Measurements from ENCODE around the gene ATF4.
A peak's percentile ranks its signal among the peaks of the same experiment; 100 is the strongest.
"Not testable (repeated sequence)": the region's sequence is repeated elsewhere in the genome, so short reads cannot be mapped to it uniquely, and the experiment has no call there.

ATF4 gene

GRCh38 chr22:39501644-39502108 lies 18.7 kb upstream of the ATF4 start:
- TF ChIP-seq FOXM1 (IDR thresholded peaks at IDR 0.05; ENCODE audit: borderline replicate concordance): no peak
- ChIA-PET CTCF (interaction anchor here (0.8 to 2.0 kb wide), 6 partner anchors 8 to 499 kb away, joined by 3 to 11 read pairs (median 6); no protein-coding TSS in a partner anchor), POLR2A (interaction anchor here (0.6 to 4.3 kb wide), 18 partner anchors 9 to 543 kb away, joined by 3 to 100 read pairs (median 4); partner anchors contain the start of genes ATF4, RPL3 and TAB1)
- DNase-seq (ENCODE audit: extremely low spot score): no peak

DNA sequence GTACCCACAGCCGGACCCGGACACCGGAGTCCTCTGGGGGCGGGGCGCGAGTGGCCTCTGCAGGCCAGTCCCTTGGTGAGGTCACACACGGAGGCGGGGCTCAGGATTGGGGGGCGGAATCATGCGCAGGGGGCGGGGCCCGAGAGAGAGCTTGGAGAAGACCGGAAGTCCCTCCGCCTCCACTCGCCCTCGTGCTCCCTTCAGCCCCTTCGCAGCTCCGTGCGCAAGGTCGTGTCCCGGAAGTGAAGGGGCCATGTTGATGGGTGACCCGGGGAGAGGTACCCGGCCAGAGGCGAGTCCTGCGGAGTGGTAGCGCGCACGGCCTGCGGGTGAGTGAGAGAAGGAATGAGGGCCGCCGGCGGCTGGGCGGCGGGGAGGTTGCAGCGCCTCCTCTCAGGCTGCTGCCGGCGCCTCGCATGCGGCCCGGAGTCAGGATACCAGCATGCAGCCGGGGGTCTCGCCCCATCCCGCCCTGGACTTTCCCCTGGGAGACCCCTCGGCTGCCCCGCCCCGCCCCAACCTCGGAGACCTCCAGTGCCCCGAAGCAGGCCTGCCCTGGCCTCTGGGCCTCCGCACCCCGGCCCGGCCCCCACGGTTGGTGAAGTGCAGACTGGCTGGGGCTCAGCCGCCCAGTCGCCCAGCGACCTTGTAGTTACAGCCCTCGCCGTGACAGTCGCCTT lies 18.1 kb upstream of the ATF4 start, which contains the start of gene MIEF1:
Gene MIEF1 (plus strand): TSS at position 182 of the 680 bp plus-strand sequence. CDS start 9,005 bp downstream, outside the sequence.
- POLR2A ChIA-PET: interaction anchor here (0.6 to 4.3 kb wide), 19 partner anchors 9 to 542 kb away, joined by 3 to 100 read pairs (median 4); partner anchors contain the start of genes ATF4, CBX7, RPL3 and TAB1
- TF ChIP-seq HDGF (IDR thresholded peaks at IDR 0.05; ENCODE audit: borderline replicate concordance) (0 out of 2 replicates have a peak, but pooled peaks have one; percentile 84), FOXK2 (IDR thresholded peaks at IDR 0.05) (no peak), L3MBTL2 (conservative IDR thresholded peaks at IDR 0.05) (peak; percentile 84), TARDBP (IDR thresholded peaks at IDR 0.05) (no peak), CTBP1 (IDR thresholded peaks at IDR 0.05; ENCODE audit: borderline replicate concordance) (no peak), FOXA1 (IDR thresholded peaks at IDR 0.05) (no peak), NFRKB (IDR thresholded peaks at IDR 0.05) (no peak), SUZ12 (IDR thresholded peaks at IDR 0.05) (no peak), LEF1 (IDR thresholded peaks at IDR 0.05; ENCODE audit: borderline replicate concordance) (no peak), ELF4 (IDR thresholded peaks at IDR 0.05) (peak; percentile 90)
- CTCF ChIA-PET: interaction anchor here (0.6 to 2.0 kb wide), 7 partner anchors 9 to 498 kb away, joined by 3 to 11 read pairs (median 5); no protein-coding TSS in a partner anchor
- DNase-seq (ENCODE audit: extremely low spot score): peak; percentile 99

GRCh38 chr22:39502789-39503409 lies 17.5 kb upstream of the ATF4 start:
- TF ChIP-seq FOXK2 (IDR thresholded peaks at IDR 0.05) (no peak), PKNOX1 (IDR thresholded peaks at IDR 0.05) (no peak), CTBP1 (IDR thresholded peaks at IDR 0.05; ENCODE audit: borderline replicate concordance) (no peak), ELF4 (IDR thresholded peaks at IDR 0.05) (no peak), LEF1 (IDR thresholded peaks at IDR 0.05; ENCODE audit: borderline replicate concordance) (no peak), FOXM1 (IDR thresholded peaks at IDR 0.05; ENCODE audit: borderline replicate concordance) (no peak), FOXA1 (IDR thresholded peaks at IDR 0.05) (no peak), HDGF (IDR thresholded peaks at IDR 0.05; ENCODE audit: borderline replicate concordance) (no peak), ARNT (IDR thresholded peaks at IDR 0.05) (no peak), BHLHE40 (IDR thresholded peaks at IDR 0.05; ENCODE audit: borderline replicate concordance) (no peak), SP1 (IDR thresholded peaks at IDR 0.05) (no peak), L3MBTL2 (conservative IDR thresholded peaks at IDR 0.05) (no peak), NFRKB (IDR thresholded peaks at IDR 0.05) (no peak)
- DNase-seq (ENCODE audit: extremely low spot score): no peak
- POLR2A ChIA-PET: interaction anchor here (1.0 to 4.3 kb wide), 8 partner anchors 9 to 184 kb away, joined by 3 to 100 read pairs (median 8); partner anchors contain the start of genes ATF4 and RPL3

DNA sequence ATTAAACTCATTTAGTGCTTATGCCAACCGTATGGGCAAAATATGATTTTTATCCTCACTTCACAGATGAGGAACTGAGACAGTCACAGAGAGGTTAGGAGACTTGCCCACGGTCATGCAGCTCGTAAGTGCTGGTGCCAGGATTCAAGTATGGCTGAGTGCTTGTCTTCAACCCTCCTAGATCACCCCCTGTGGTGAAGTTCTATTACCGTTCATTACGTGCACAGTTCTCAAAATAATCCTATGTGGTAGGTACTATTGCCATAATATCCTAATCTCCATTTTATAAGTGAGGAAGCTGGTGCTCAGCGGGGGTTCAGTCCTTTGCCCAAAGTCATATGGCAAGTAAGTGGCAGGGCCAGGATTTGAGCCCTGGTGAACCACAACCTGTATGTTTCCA lies 16.7 kb upstream of the ATF4 start:
- CTCF ChIA-PET: interaction anchor here (1.0 kb wide), 1 partner anchor 11 kb away, joined by 7 read pairs; no protein-coding TSS in a partner anchor
- TF ChIP-seq ZNF384 (IDR thresholded peaks at IDR 0.05) (no peak), FOXM1 (IDR thresholded peaks at IDR 0.05; ENCODE audit: borderline replicate concordance) (no peak), FOXA1 (IDR thresholded peaks at IDR 0.05) (no peak)
- DNase-seq (ENCODE audit: extremely low spot score): no peak
- POLR2A ChIA-PET: interaction anchor here (1.2 to 4.3 kb wide), 4 partner anchors 14 to 184 kb away, joined by 3 to 100 read pairs (median 48); partner anchors contain the start of genes ATF4 and RPL3

More at GRCh38 chr22:39502789-39503409, 17.5 kb upstream of the ATF4 start:
- CTCF ChIA-PET: interaction anchor here (1.0 kb wide), 1 partner anchor 11 kb away, joined by 7 read pairs; no protein-coding TSS in a partner anchor

GRCh38 chr22:39504071-39504470 lies 16.3 kb upstream of the ATF4 start:
- POLR2A ChIA-PET: interaction anchor here (1.2 to 4.3 kb wide), 3 partner anchors 14 to 185 kb away, joined by 3 to 94 read pairs (median 3); partner anchors contain the start of genes ATF4 and RPL3
- CTCF ChIA-PET: interaction anchor here (1.5 kb wide), 1 partner anchor 10 kb away, joined by 7 read pairs; no protein-coding TSS in a partner anchor
- TF ChIP-seq FOXK2 (IDR thresholded peaks at IDR 0.05): no peak
- no peak for DNase-seq (ENCODE audit: extremely low spot score)

DNA sequence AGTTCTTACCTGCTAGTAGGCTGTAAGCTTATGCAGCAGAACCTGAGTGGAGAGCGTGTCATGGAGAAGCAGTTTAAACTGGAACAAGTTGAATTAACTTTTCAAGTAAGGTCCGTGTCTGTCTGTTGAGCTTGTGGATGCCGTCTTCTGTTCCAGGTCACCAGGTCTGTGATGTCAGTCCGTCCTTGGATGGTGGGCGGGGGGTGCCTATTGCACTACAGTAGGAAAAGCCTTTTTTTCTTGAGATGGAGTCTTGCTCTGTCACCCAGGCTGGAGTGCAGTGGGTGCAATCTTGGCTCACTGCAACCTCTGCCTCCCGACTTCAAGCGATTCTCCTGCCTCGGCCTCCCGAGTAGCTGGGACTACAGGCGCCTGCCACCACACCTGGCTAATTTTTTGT lies 13.3 kb upstream of the ATF4 start:
- ChIA-PET CTCF (interaction anchor here (0.8 kb wide), 1 partner anchor 22 kb away, joined by 3 read pairs; no protein-coding TSS in a partner anchor), POLR2A (interaction anchor here (1.6 to 2.4 kb wide), 2 partner anchors 11 to 13 kb away, joined by 6 to 16 read pairs; partner anchors contain the start of gene ATF4)

DNA sequence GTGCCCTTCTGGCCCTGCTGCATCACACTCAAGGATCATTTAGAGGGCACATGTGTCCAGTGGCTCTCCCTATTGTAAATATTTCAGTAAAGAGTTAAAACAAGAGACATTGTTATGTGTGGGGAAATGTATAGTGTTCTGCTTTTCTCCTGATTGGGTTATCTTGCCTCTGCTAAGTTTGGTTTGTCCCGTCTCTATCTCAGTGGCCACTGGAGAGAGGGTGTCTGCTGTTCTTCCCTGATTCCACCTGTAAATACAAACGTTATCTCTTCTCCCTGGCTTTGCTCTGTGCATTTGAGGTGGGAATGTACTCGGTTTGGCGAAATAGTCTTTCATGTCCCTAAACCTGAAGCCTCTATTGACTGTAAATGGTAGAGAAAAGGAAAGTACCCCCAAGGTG lies 12.0 kb upstream of the ATF4 start:
- no peak for TF ChIP-seq SP1 (IDR thresholded peaks at IDR 0.05)
- TF ChIP-seq ZNF384 (IDR thresholded peaks at IDR 0.05): no peak
- TF ChIP-seq L3MBTL2 (conservative IDR thresholded peaks at IDR 0.05): no peak
- TF ChIP-seq NFRKB (IDR thresholded peaks at IDR 0.05): no peak
- TF ChIP-seq FOXA1 (IDR thresholded peaks at IDR 0.05): no peak
- TF ChIP-seq ELF4 (IDR thresholded peaks at IDR 0.05): no peak
- TF ChIP-seq SUZ12 (IDR thresholded peaks at IDR 0.05): no peak
- TF ChIP-seq PKNOX1 (IDR thresholded peaks at IDR 0.05): no peak
- no peak for TF ChIP-seq HDGF (IDR thresholded peaks at IDR 0.05; ENCODE audit: borderline replicate concordance)
- ChIA-PET POLR2A (interaction anchor here (1.3 to 2.4 kb wide), 2 partner anchors 12 to 14 kb away, joined by 3 to 16 read pairs; partner anchors contain the start of gene ATF4), CTCF (no interaction called here)
- no peak for DNase-seq (ENCODE audit: extremely low spot score)

More for the DNA sequence above, 13.3 kb upstream of the ATF4 start:
- not testable (repeated sequence) for DNase-seq (ENCODE audit: extremely low spot score)
